22Rv1 (cell line): ENCODE measurements around the gene MGST3.

Experiments
- CTCF ChIP-seq: fragments of 450-650 bp; IDR thresholded peaks from 2 replicates; pipeline ENCODE4 v1.5.1; 2017; ENCODE audit warnings: mild to moderate bottlenecking
- ZFX ChIP-seq: fragments of 450-650 bp; IDR thresholded peaks from 2 replicates; pipeline ENCODE4 v1.6.1; 2017; ENCODE audit warnings: antibody characterized with exemption, borderline replicate concordance

GRCh38 chr1:165696625-165697100 lies 65.6 kb downstream of the MGST3 start:
- TF ChIP-seq CTCF (no peak), ZFX (no peak)
